Measurements from ENCODE around the gene ATP8A2. TPM values are rescaled to one million over a fixed set of nuclear protein-coding genes. Genes with fewer than 3 reads are reported as not detected.
"Not testable (repeated sequence)": the region's sequence is repeated elsewhere in the genome, so short reads cannot be mapped to it uniquely, and the experiment has no call there.

The ATP8A2 gene
- total RNA-seq, 1 donor from 2014 or later, result 47.3 TPM

GRCh38 chr13:25811506-25811905 lies 439.7 kb downstream of the ATP8A2 start:
- no peak for DNase-seq

- DNase-seq, result no peak
Measured at GRCh38 chr13:25816239-25816638, 444.5 kb downstream of the ATP8A2 start.

GRCh38 chr13:25819856-25820530 lies 448.2 kb downstream of the ATP8A2 start:
- no peak for DNase-seq

- DNase-seq, result no peak
Measured at GRCh38 chr13:25821776-25822175, 450.0 kb downstream of the ATP8A2 start.

GRCh38 chr13:25827221-25827620 lies 455.4 kb downstream of the ATP8A2 start:
- DNase-seq, result not testable (repeated sequence)

- no peak for DNase-seq
Measured at GRCh38 chr13:25827831-25828465, 456.2 kb downstream of the ATP8A2 start.

- DNase-seq, result no peak
Measured at GRCh38 chr13:25833761-25834160, 462.0 kb downstream of the ATP8A2 start.

- DNase-seq, result no peak
Measured at GRCh38 chr13:25836574-25837336, 465.0 kb downstream of the ATP8A2 start.

- no peak for DNase-seq
Measured at GRCh38 chr13:25839371-25839770, 467.6 kb downstream of the ATP8A2 start.

GRCh38 chr13:25840261-25840660 lies 468.5 kb downstream of the ATP8A2 start:
- DNase-seq, result no peak

GRCh38 chr13:25840931-25841330 lies 469.2 kb downstream of the ATP8A2 start:
- no peak for DNase-seq

GRCh38 chr13:25843692-25844091 lies 471.9 kb downstream of the ATP8A2 start:
- DNase-seq, result no peak

GRCh38 chr13:25844559-25845434 lies 473.0 kb downstream of the ATP8A2 start:
- DNase-seq, result no peak

- DNase-seq, result no peak
Measured at GRCh38 chr13:25846222-25846984, 474.6 kb downstream of the ATP8A2 start.

- no peak for DNase-seq
Measured at GRCh38 chr13:25847145-25847544, 475.4 kb downstream of the ATP8A2 start.

- DNase-seq, result no peak
Measured at GRCh38 chr13:25847635-25848626, 476.2 kb downstream of the ATP8A2 start.

GRCh38 chr13:25848812-25849745 lies 477.3 kb downstream of the ATP8A2 start:
- no peak for DNase-seq

- DNase-seq, result no peak
Measured at GRCh38 chr13:25857830-25858229, 486.1 kb downstream of the ATP8A2 start.

GRCh38 chr13:25859528-25859927 lies 487.8 kb downstream of the ATP8A2 start:
- no peak for DNase-seq
